Heart right ventricle (tissue), 16 donors: ENCODE measurements around the gene KLK14. TPM values are rescaled to one million over a fixed set of nuclear protein-coding genes. Genes with fewer than 3 reads are reported as not detected.

Experiments
- ATAC-seq, 8 donors: fragments of 200-7000 bp; cut with Tn5 transposase; one replicate each; pipeline ENCODE4 v1.9.1; 2020; ENCODE audit warnings: mild to moderate bottlenecking in 8 of 8, moderate library complexity in 8 of 8, moderate number of reproducible peaks in 1 of 8
- DNase-seq, 2 donors: peaks; one replicate each; pipeline ENCODE4 v3.0.0-alpha.2; 2020
- H3K27ac ChIP-seq, 10 donors: fragments of 200-600 bp; sonication (generic) in 2 of 10; one replicate each; pipeline versions ENCODE4 v1.5.0 to v1.8.0; 2020 to 2022; ENCODE audit warnings: mild to moderate bottlenecking in 3 of 10
- H3K27me3 ChIP-seq, 7 donors: fragments of 200-600 bp; one replicate each; pipeline ENCODE4 v1.8.0; 2021 to 2022; ENCODE audit warnings: mild to moderate bottlenecking in 2 of 7
- H3K36me3 ChIP-seq, 9 donors: fragments of 200-600 bp; sonication (generic) in 1 of 9; one replicate each; pipeline versions ENCODE4 v1.5.0 to v1.8.0; 2020 to 2022; ENCODE audit warnings: mild to moderate bottlenecking in 2 of 9
- H3K4me1 ChIP-seq, 9 donors: fragments of 200-600 bp; sonication (generic) in 1 of 9; one replicate each; pipeline versions ENCODE4 v1.5.0 to v1.8.0; 2020 to 2022; ENCODE audit warnings: mild to moderate bottlenecking in 4 of 9
- H3K4me3 ChIP-seq, 10 donors: fragments of 200-600 bp; sonication (generic) in 2 of 10; one replicate each; pipeline versions ENCODE4 v1.5.0 to v1.8.0; 2020 to 2022; ENCODE audit warnings: mild to moderate bottlenecking in 7 of 10, moderate library complexity in 2 of 10
- H3K9me3 ChIP-seq, 11 donors: fragments of 200-600 bp in 10 of 11; sonication (generic) in 2 of 11; one replicate each; pipeline versions ENCODE4 v1.5.0 to v1.8.0; 2013 to 2022; ENCODE audit warnings: mild to moderate bottlenecking in 2 of 11, control low read depth in 1 of 11, moderate library complexity in 1 of 11
- WGBS, 2 donors: extraction: QIAGEN DNeasy Blood & Tissue Kit; methylation state at CpG; one replicate each; pipeline ENCODE4 v1.1.7; 2013; ENCODE audit warnings: inconsistent platforms in 1 of 2; 5-methylcytosine and 5-hydroxymethylcytosine counted together
- intact Hi-C, 10 donors: fragments of 100-400 bp; cut with DNase I; formaldehyde crosslinking; loops; one replicate each; pipeline versions ENCODE4 v1.11.1 to v1.14.2; 2022
- polyA plus RNA-seq, 2 donors: library from polyadenylated mRNA; stranded (reverse); fragments of 200-250 nt; gene quantifications; one replicate each; pipeline ENCODE4 v1.2.3, GENCODE V29; 2013
- total RNA-seq, 10 donors: library from RNA; stranded (reverse); fragmentation: NEBNext Ultra II Directional in 3 of 10; extraction: Animal tissue kit (Norgen Biotek cat#: 25700) in 3 of 10; gene quantifications; one replicate each; pipeline versions ENCODE4 v1.2.1 to v1.2.4, GENCODE V29; 2021 to 2023
- TF ChIP-seq, protein P1 (sequence below), 9 donors: fragments of 200-600 bp; sonication (generic) in 2 of 9; IDR thresholded peaks; one replicate each; pipeline versions ENCODE4 v1.5.0 to v1.8.0; 2021 to 2022; ENCODE audit warnings: antibody characterized with exemption in 9 of 9, mild to moderate bottlenecking in 5 of 9, moderate library complexity in 1 of 9
- donor health status: Arrhythmogenic right ventricular cardiomyopathy.
- donor health status: ischemic (EF 13 %, LVEDD 7.1; RV severe dilation, severe dysfunction).
- donor health status: healthy with polysubstance abuse.
- donor health status: DM: no; HTN: yes; CAD: no.
- donor health status: DM: no; HTN: no; CAD: no.
- donor health status: ischemic (EF 25% LVEDD 6.9; RV normal size, moderate dysfunction).
- donor health status: ischemic (EF 25% LVEDD 5.7; RV mildly dilated, moderate dysfunction).
- donor health status: healthy.
- donor health status: DM: yes; HTN: yes; CAD: no.
- donor health status: Ischemic cardiomyopathy.
- donor health status: ischemic (EF 35%, LVEDD 5.7; RV mildly dilated, moderate dysfunction).
- donor health status: nonischemic (EF 11% LVEDD 7.7; RV severe dilation, severe dysfunction).
- donor health status: DM: yes; HTN: yes; CAD: no.
- donor health status: PGD.
- donor health status: ischemic (EF 29% LVEDD 5.4; RV normal size, mild dysfunction).
- donor health status: nonischemic (EF 23%, LVEDD 6.1; RV moderate dilation, normal function).

The KLK14 gene
- total and polyA plus RNA-seq, 12 donors: 0.20 to 1.2 (median 0.48) TPM; not detected in 4

DNA sequence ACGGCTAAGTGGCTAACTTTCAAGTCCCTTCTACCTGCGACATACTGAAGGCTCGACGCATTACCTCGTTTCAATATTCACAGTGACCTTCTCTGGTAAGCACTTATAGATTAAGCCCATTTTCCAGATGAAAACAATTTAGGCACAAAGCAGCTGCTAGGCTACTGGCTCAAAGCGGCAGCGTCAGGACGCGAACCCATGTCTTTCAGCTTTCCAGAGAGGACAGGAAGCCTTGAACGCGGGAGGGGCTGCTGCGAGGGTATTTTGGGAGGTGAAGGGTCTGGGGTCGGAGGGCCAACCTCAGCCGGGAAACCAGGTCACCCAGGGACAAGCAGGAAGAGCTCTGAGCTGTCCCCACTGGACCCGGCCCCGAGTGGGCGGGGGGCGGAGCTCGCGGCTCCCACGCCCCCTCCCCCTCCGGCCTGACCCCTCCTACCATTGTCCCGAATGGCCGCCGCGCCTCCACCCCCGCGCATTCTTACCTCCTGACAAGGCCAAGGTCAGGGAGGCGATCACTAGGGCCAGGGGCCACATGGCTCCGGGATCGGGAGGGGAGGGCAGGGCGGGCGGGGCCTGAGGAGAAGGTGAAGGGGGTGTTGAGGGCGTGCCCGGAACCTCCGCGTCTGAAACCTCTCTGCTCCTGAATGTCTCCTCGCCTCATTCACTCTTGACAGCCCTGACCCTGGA, 18.0 kb downstream of the KLK14 start, which contains the start of gene KLK13:
KLK13 (minus strand) TSS at position 559 of the 687 bp plus-strand sequence; CDS start at position 534, 25 bp downstream.
- intact Hi-C loops: no loop called here
- TF ChIP-seq, protein P1, sequence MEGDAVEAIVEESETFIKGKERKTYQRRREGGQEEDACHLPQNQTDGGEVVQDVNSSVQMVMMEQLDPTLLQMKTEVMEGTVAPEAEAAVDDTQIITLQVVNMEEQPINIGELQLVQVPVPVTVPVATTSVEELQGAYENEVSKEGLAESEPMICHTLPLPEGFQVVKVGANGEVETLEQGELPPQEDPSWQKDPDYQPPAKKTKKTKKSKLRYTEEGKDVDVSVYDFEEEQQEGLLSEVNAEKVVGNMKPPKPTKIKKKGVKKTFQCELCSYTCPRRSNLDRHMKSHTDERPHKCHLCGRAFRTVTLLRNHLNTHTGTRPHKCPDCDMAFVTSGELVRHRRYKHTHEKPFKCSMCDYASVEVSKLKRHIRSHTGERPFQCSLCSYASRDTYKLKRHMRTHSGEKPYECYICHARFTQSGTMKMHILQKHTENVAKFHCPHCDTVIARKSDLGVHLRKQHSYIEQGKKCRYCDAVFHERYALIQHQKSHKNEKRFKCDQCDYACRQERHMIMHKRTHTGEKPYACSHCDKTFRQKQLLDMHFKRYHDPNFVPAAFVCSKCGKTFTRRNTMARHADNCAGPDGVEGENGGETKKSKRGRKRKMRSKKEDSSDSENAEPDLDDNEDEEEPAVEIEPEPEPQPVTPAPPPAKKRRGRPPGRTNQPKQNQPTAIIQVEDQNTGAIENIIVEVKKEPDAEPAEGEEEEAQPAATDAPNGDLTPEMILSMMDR (IDR thresholded peaks at IDR 0.05): no peak
- Histone ChIP-seq H3K27ac (peak within 1 kb of the TSS in 3 of 10 donors; percentile 28 to 36 (median 31)), H3K36me3 (no peaks in the 10 kb centered on the region), H3K4me1 (peaks cover 0 to 16% (median 9%) of the 10 kb centered on the region in 9 donors), H3K9me3 (no peaks in the 10 kb centered on the region), H3K4me3 (peak within 1 kb of the TSS in 9 of 10 donors; percentile 17 to 46 (median 29)), H3K27me3 (peaks cover 0 to 37% (median 21%) of the 10 kb centered on the region in 7 donors)
- DNase-seq: peak; percentile 51 to 60
- ATAC-seq: peak; percentile 74 to 91 (median 88)
- 10 to 13% methylated on average over 38 of the region's 38 CpGs for WGBS, 2 donors

DNA sequence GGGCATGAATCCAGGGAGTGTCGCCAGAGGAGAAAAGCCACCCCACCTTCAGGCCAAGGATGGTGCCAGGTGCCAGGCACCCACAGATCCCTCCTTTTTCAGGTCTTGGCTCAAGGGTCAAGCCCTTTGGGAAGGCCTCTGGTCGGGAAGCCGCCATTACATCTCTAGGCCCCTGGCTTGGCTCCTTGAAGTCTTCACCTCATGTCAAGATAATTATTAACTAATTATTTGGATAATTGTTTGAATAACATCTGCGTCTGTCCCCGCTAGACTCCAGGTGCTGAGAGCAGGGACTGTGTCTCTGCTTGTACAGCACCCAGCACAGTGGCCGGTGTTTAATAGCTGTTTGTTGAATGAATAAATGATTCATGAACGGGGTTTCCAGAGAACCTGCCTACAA, 19.0 kb downstream of the KLK14 start:
- ATAC-seq (no peak), DNase-seq (no peak)
- WGBS, 2 donors: 90 to 91% methylated on average over 7 of the region's 7 CpGs
- Histone ChIP-seq H3K4me3 (no peak overlapping the region), H3K4me1 (peaks cover 0 to 16% (median 9%) of the 10 kb centered on the region in 9 donors), H3K36me3 (no peaks in the 10 kb centered on the region), H3K27ac (no peak overlapping the region), H3K27me3 (peaks cover 0 to 42% (median 22%) of the 10 kb centered on the region in 7 donors), H3K9me3 (no peaks in the 10 kb centered on the region)
- TF ChIP-seq, protein P1 (IDR thresholded peaks at IDR 0.05): no peak
- intact Hi-C loops: no loop called here

DNA sequence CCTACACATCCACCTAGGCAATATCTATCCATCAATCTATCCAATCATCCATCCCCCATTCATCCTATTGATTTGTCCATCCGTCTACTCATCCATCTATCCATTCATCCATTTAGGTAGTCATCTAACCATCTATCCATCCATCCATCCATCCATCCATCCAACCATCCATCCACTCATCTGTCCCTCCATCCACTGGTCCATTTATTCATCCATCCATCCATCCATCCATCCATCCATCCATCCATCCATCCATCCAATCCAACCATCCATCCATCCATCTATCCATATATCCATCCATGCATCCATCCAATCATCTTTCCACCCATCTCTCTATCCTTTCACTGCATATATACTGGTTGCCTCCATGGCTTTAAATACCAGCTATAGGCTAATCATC, 21.7 kb downstream of the KLK14 start:
- ATAC-seq (no peak), DNase-seq (no peak)
- no peak overlapping the region for H3K4me3 ChIP-seq
- H3K27ac ChIP-seq: no peak overlapping the region
- 0 to 12% methylated on average over 1 of the region's 1 CpG for WGBS, 2 donors
- no peaks in the 10 kb centered on the region for H3K36me3 ChIP-seq
- peaks cover 0 to 46% (median 22%) of the 10 kb centered on the region in 7 donors for H3K27me3 ChIP-seq
- TF ChIP-seq, protein P1 (IDR thresholded peaks at IDR 0.05): no peak
- intact Hi-C loops: no loop called here
- H3K9me3 ChIP-seq: no peaks in the 10 kb centered on the region
- H3K4me1 ChIP-seq: peaks cover 0 to 14% (median 9%) of the 10 kb centered on the region in 9 donors

DNA sequence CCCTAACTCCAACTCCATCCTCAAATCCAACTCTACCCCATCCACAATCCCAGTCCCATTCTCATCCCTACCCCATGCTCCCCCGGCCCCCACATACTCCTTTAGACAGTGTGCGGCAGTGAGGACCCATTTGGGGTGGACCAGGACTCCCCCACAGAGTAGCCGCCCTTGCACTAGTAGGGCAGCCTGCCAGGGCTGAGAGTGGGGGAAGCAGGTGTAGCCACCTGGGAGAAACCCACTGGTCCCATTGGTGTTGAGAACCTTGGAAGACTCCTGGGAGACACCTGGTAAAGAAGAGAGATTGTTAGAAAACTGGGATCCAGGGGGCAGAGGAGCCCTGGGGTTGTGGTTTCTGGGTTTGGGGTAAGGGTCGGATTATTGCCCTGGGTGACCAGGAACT, 22.4 kb downstream of the KLK14 start:
- WGBS, 2 donors: 63% methylated on average over 4 of the region's 4 CpGs
- Histone ChIP-seq H3K36me3 (no peaks in the 10 kb centered on the region), H3K27ac (no peak overlapping the region), H3K9me3 (no peaks in the 10 kb centered on the region), H3K27me3 (peaks cover 0 to 41% (median 20%) of the 10 kb centered on the region in 7 donors), H3K4me1 (peaks cover 0 to 12% (median 8%) of the 10 kb centered on the region in 9 donors), H3K4me3 (no peak overlapping the region)
- TF ChIP-seq, protein P1 (IDR thresholded peaks at IDR 0.05): no peak
- intact Hi-C loops: no loop called here
- no peak for DNase-seq
- no peak for ATAC-seq
